Activated CD4-positive, alpha-beta T cell treated with anti-CD3 and anti-CD28 coated beads for 36 hours (primary cell): ENCODE results near the gene SFTPA2. TPM values are rescaled to one million over a fixed set of nuclear protein-coding genes. Genes with fewer than 3 reads are reported as not detected.
"Not testable (repeated sequence)": the region's sequence is repeated elsewhere in the genome, so short reads cannot be mapped to it uniquely, and the experiment has no call there.

ENCODE experiments used
- ATAC-seq: fragments of 200-7000 bp; cut with Tn5 transposase; one replicate; pipeline ENCODE4 v1.10.0; 2021; ENCODE audit warnings: mild to moderate bottlenecking, moderate library complexity
- CTCF ChIA-PET: fragments of 350-600 bp; sonication (Branson Sonifier 250); formaldehyde crosslinking; loops from one replicate; lab custom pipeline; 2021; ENCODE audit warnings: antibody characterized with exemption; lab: Charles Lee
- POLR2A ChIA-PET: fragments of 350-600 bp; sonication (Branson Sonifier 250); formaldehyde crosslinking; loops from one replicate; lab custom pipeline; 2021; ENCODE audit warnings: antibody characterized with exemption, inconsistent platforms; lab: Charles Lee
- DNase-seq: peaks from one replicate; pipeline ENCODE4 v3.0.0-alpha.2; 2020
- H3K27ac Mint-ChIP-seq: one replicate; pipeline ENCODE4 v1.8.0; 2021; ENCODE audit warnings: mixed read lengths
- H3K27me3 Mint-ChIP-seq: one replicate; pipeline ENCODE4 v1.8.0; 2021; ENCODE audit warnings: mixed read lengths
- H3K36me3 Mint-ChIP-seq: one replicate; pipeline ENCODE4 v1.8.0; 2021; ENCODE audit warnings: low read depth, mixed read lengths
- H3K4me1 Mint-ChIP-seq: one replicate; pipeline ENCODE4 v1.8.0; 2021; ENCODE audit warnings: mixed read lengths
- H3K4me3 Mint-ChIP-seq: one replicate; pipeline ENCODE4 v1.8.0; 2021; ENCODE audit warnings: mild to moderate bottlenecking, moderate library complexity, mixed read lengths
- H3K9me3 Mint-ChIP-seq: one replicate; pipeline ENCODE4 v1.8.0; 2021; ENCODE audit warnings: low read depth, mixed read lengths
- intact Hi-C, 2 experiments: fragments of 100-400 bp; cut with DNase I in 1 of 2; cut with micrococcal nuclease in 1 of 2; formaldehyde crosslinking; loops; one replicate each; pipeline versions ENCODE4 v1.14.2 to v1.15.1; 2022 to 2024; cut with DNase I, micrococcal nuclease
- total RNA-seq, 2 experiments: library from RNA; stranded (reverse); gene quantifications; one replicate each; pipeline ENCODE4 v1.2.3, GENCODE V29; 2021

SFTPA2 gene
- total RNA-seq, 2 experiments from 2014 or later: not detected

- intact Hi-C loops, H3K9me3 Mint-ChIP-seq, H3K4me3 Mint-ChIP-seq, H3K36me3 Mint-ChIP-seq, H3K27ac Mint-ChIP-seq, POLR2A ChIA-PET, CTCF ChIA-PET, H3K4me1 Mint-ChIP-seq, DNase-seq, ATAC-seq, H3K27me3 Mint-ChIP-seq: not testable (repeated sequence)
Observed at GRCh38 chr10:79556961-79557360, 3.2 kb downstream of the SFTPA2 start.

- Mint-ChIP-seq H3K36me3 (no peaks in the 10 kb centered on the region), H3K4me1 (no peaks in the 10 kb centered on the region), H3K27ac (no peak overlapping the region), H3K27me3 (peaks cover 5% of the 10 kb centered on the region), H3K4me3 (no peak overlapping the region), H3K9me3 (no peaks in the 10 kb centered on the region)
- ChIA-PET CTCF (interaction anchor here (1.1 kb wide), 1 partner anchor 181 kb away, joined by 4 read pairs; no protein-coding TSS in a partner anchor), POLR2A (no interaction called here)
- ATAC-seq (no peak), DNase-seq (no peak)
- intact Hi-C loops: no loop called here
Observed at GRCh38 chr10:79555354-79556309, 4.6 kb downstream of the SFTPA2 start.

- ChIA-PET POLR2A (no interaction called here), CTCF (interaction anchor here (1.8 to 1.9 kb wide), 2 partner anchors 11 to 15 kb away, joined by 4 to 7 read pairs; no protein-coding TSS in a partner anchor)
- Mint-ChIP-seq H3K4me1 (peaks cover 8% of the 10 kb centered on the region), H3K27ac (no peak overlapping the region), H3K9me3 (no peaks in the 10 kb centered on the region), H3K27me3 (no peaks in the 10 kb centered on the region), H3K36me3 (no peaks in the 10 kb centered on the region), H3K4me3 (no peak overlapping the region)
- DNase-seq (no peak), ATAC-seq (no peak)
- intact Hi-C loops: no loop called here
Observed at GRCh38 chr10:79552143-79552542, 8.1 kb downstream of the SFTPA2 start.

- Mint-ChIP-seq H3K27me3 (no peaks in the 10 kb centered on the region), H3K27ac (peak overlapping the region; percentile 0), H3K9me3 (no peaks in the 10 kb centered on the region), H3K4me1 (peaks cover 8% of the 10 kb centered on the region), H3K4me3 (no peak overlapping the region), H3K36me3 (no peaks in the 10 kb centered on the region)
- ATAC-seq (peak; percentile 78), DNase-seq (peak; percentile 12)
- ChIA-PET CTCF (interaction anchor here (1.2 kb wide), 1 partner anchor 10 kb away, joined by 3 read pairs; no protein-coding TSS in a partner anchor), POLR2A (no interaction called here)
- intact Hi-C loops: no loop called here
Observed at GRCh38 chr10:79547973-79548372, 12.2 kb downstream of the SFTPA2 start.

GRCh38 chr10:79547128-79547527 is 13.1 kb downstream of the SFTPA2 start:
- POLR2A ChIA-PET, H3K36me3 Mint-ChIP-seq, H3K27me3 Mint-ChIP-seq, intact Hi-C loops, H3K4me1 Mint-ChIP-seq, H3K9me3 Mint-ChIP-seq, DNase-seq, ATAC-seq, H3K27ac Mint-ChIP-seq, H3K4me3 Mint-ChIP-seq: not testable (repeated sequence)
- CTCF ChIA-PET: interaction anchor here (1.1 to 1.2 kb wide), 2 partner anchors 9 to 308 kb away, joined by 3 read pairs; no protein-coding TSS in a partner anchor

GRCh38 chr10:79544926-79545659 is 15.1 kb downstream of the SFTPA2 start:
- H3K27ac Mint-ChIP-seq, H3K27me3 Mint-ChIP-seq, intact Hi-C loops, H3K4me3 Mint-ChIP-seq, H3K36me3 Mint-ChIP-seq, POLR2A ChIA-PET, CTCF ChIA-PET, H3K9me3 Mint-ChIP-seq, H3K4me1 Mint-ChIP-seq, ATAC-seq, DNase-seq: not testable (repeated sequence)

- DNase-seq, H3K27ac Mint-ChIP-seq, H3K4me1 Mint-ChIP-seq, POLR2A ChIA-PET, H3K27me3 Mint-ChIP-seq, H3K36me3 Mint-ChIP-seq, CTCF ChIA-PET, ATAC-seq, H3K9me3 Mint-ChIP-seq, H3K4me3 Mint-ChIP-seq, intact Hi-C loops: not testable (repeated sequence)
Observed at GRCh38 chr10:79544408-79544807, 15.8 kb downstream of the SFTPA2 start.

GRCh38 chr10:79542626-79543025 is 17.6 kb downstream of the SFTPA2 start:
- peaks cover 2% of the 10 kb centered on the region for H3K4me1 Mint-ChIP-seq
- H3K9me3 Mint-ChIP-seq: no peaks in the 10 kb centered on the region
- H3K27ac Mint-ChIP-seq: no peak overlapping the region
- DNase-seq (no peak), ATAC-seq (no peak)
- H3K36me3 Mint-ChIP-seq: no peaks in the 10 kb centered on the region
- intact Hi-C loops: no loop called here
- H3K4me3 Mint-ChIP-seq: no peak overlapping the region
- H3K27me3 Mint-ChIP-seq: no peaks in the 10 kb centered on the region
- ChIA-PET CTCF (no interaction called here), POLR2A (no interaction called here)

- H3K27ac Mint-ChIP-seq, POLR2A ChIA-PET, H3K4me3 Mint-ChIP-seq, H3K9me3 Mint-ChIP-seq, H3K36me3 Mint-ChIP-seq, CTCF ChIA-PET, H3K27me3 Mint-ChIP-seq, intact Hi-C loops, H3K4me1 Mint-ChIP-seq: not testable (repeated sequence)
- peak; percentile 16 for DNase-seq
- ATAC-seq: peak; percentile 96
Observed at GRCh38 chr10:79540930-79541329, 19.3 kb downstream of the SFTPA2 start.

- H3K9me3 Mint-ChIP-seq, H3K4me3 Mint-ChIP-seq, H3K36me3 Mint-ChIP-seq, H3K27me3 Mint-ChIP-seq, H3K27ac Mint-ChIP-seq, ATAC-seq, POLR2A ChIA-PET, DNase-seq, H3K4me1 Mint-ChIP-seq: not testable (repeated sequence)
- CTCF ChIA-PET: interaction anchor here (0.6 to 1.6 kb wide), 4 partner anchors 9 to 809 kb away, joined by 3 to 7 read pairs (median 3); no protein-coding TSS in a partner anchor
- intact Hi-C loops: loop anchor here in 1 of 2 experiments (5.0 kb wide), 1 partner anchor 389 kb away; no protein-coding TSS in a partner anchor
Observed at GRCh38 chr10:79538311-79538710, 21.9 kb downstream of the SFTPA2 start.

GRCh38 chr10:79533903-79534175 is 26.4 kb downstream of the SFTPA2 start:
- POLR2A ChIA-PET, H3K9me3 Mint-ChIP-seq, intact Hi-C loops, H3K27me3 Mint-ChIP-seq, CTCF ChIA-PET, ATAC-seq, H3K27ac Mint-ChIP-seq, H3K4me1 Mint-ChIP-seq, DNase-seq, H3K36me3 Mint-ChIP-seq, H3K4me3 Mint-ChIP-seq: not testable (repeated sequence)
